IMR-90 (cell line): ENCODE measurements around the gene SLC23A2. TPM values are rescaled to one million over a fixed set of nuclear protein-coding genes. Genes with fewer than 3 reads are reported as not detected.

ENCODE experiments used
- ATAC-seq: fragments of 200-7000 bp; cut with Tn5 transposase; 2 replicates; pipeline ENCODE4 v1.9.1; 2020; ENCODE audit warnings: low read depth, mild to moderate bottlenecking, moderate library complexity
- BruUV-seq: library from RNA; stranded (reverse); fragments of 400-500 nt; replicated peaks from 2 replicates; lab custom pipeline; 2021; lab: Mats Ljungman, UMichigan
- CTCF ChIA-PET: fragments of 300-600 bp; formaldehyde crosslinking; extraction: SDS; loops from one replicate; lab custom pipeline; 2021; ENCODE audit warnings: antibody characterized with exemption; lab: Yijun Ruan, JAX
- POLR2A ChIA-PET: fragments of 300-600 bp; sonication (Branson Sonifier 250); formaldehyde crosslinking; loops from one replicate; lab custom pipeline; 2022; ENCODE audit warnings: antibody characterized with exemption; ENCODE audit not compliant: unreplicated experiment; lab: Charles Lee
- DNase-seq: peaks from one replicate; pipeline ENCODE4 v3.0.0; 2013
- H2AFZ ChIP-seq: replicated peaks from 2 replicates; pipeline ENCODE3; 2013; ENCODE audit warnings: low read length, mild to moderate bottlenecking; ENCODE audit not compliant: poor library complexity
- H2AK5ac ChIP-seq: 2 replicates; pipeline ENCODE4 v1.6.1; 2013; ENCODE audit warnings: low read depth, low read length, inconsistent platforms
- H2AK9ac ChIP-seq: replicated peaks from 2 replicates; pipeline ENCODE3; 2013; ENCODE audit warnings: mild to moderate bottlenecking, low read depth, low read length, moderate library complexity; ENCODE audit not compliant: poor library complexity
- H2BK120ac ChIP-seq: 2 replicates; pipeline ENCODE4 v1.6.1; 2013; ENCODE audit warnings: low read depth, low read length, inconsistent platforms
- H2BK15ac ChIP-seq: 3 replicates; pipeline ENCODE4 v1.6.1; 2013; ENCODE audit warnings: low read depth, low read length, inconsistent platforms
- H2BK20ac ChIP-seq: 2 replicates; pipeline ENCODE4 v1.6.1; 2013; ENCODE audit warnings: low read depth, mild to moderate bottlenecking, inconsistent platforms, low read length, moderate library complexity
- H2BK5ac ChIP-seq: 2 replicates; pipeline ENCODE4 v1.6.1; 2013; ENCODE audit warnings: mild to moderate bottlenecking, low read depth, low read length, inconsistent platforms; ENCODE audit not compliant: poor library complexity, severe bottlenecking
- H3K14ac ChIP-seq: replicated peaks from 2 replicates; pipeline ENCODE4 v1.6.1; 2013; ENCODE audit warnings: low read depth, low read length, inconsistent platforms
- H3K18ac ChIP-seq: 2 replicates; pipeline ENCODE4 v1.6.1; 2013; ENCODE audit warnings: low read depth, low read length, control low read depth
- H3K23ac ChIP-seq: 2 replicates; pipeline ENCODE4 v1.6.1; 2013; ENCODE audit warnings: low read depth, low read length, inconsistent platforms
- H3K27ac ChIP-seq: 2 replicates; pipeline ENCODE4 v1.5.1; 2013; ENCODE audit warnings: mild to moderate bottlenecking, control low read depth, low read length; ENCODE audit not compliant: insufficient read depth
- H3K27me3 ChIP-seq: 2 replicates; pipeline ENCODE4 v1.6.1; 2013; ENCODE audit warnings: low read length; ENCODE audit not compliant: control insufficient read depth, insufficient read depth
- H3K36me3 ChIP-seq: 2 replicates; pipeline ENCODE4 v1.6.1; 2013; ENCODE audit warnings: low read length, mixed read lengths; ENCODE audit not compliant: control insufficient read depth, insufficient read depth
- H3K4ac ChIP-seq: 2 replicates; pipeline ENCODE4 v1.6.1; 2013; ENCODE audit warnings: low read depth, low read length, inconsistent platforms
- H3K4me1 ChIP-seq: 2 replicates; pipeline ENCODE4 v1.6.1; 2013; ENCODE audit warnings: low read length, mixed read lengths; ENCODE audit not compliant: control insufficient read depth, insufficient read depth
- H3K4me2 ChIP-seq: 2 replicates; pipeline ENCODE4 v1.6.1; 2013; ENCODE audit warnings: low read depth, mild to moderate bottlenecking, control low read depth, low read length, moderate library complexity
- H3K4me3 ChIP-seq: 2 replicates; pipeline ENCODE4 v1.5.1; 2013; ENCODE audit warnings: low read depth, mild to moderate bottlenecking, control low read depth, low read length, moderate library complexity; ENCODE audit not compliant: insufficient read depth
- H3K56ac ChIP-seq: 2 replicates; pipeline ENCODE4 v1.6.1; 2013; ENCODE audit warnings: low read length, inconsistent platforms; ENCODE audit not compliant: insufficient read depth; ENCODE audit errors: extremely low read depth
- H3K79me1 ChIP-seq, 2 experiments: 2 replicates each; pipeline ENCODE4 v1.6.1; 2013; ENCODE audit warnings: low read length in 2 of 2, inconsistent platforms in 1 of 2, low read depth in 1 of 2
- H3K9ac ChIP-seq: 2 replicates; pipeline ENCODE4 v1.6.1; 2013; ENCODE audit warnings: low read depth, low read length, control low read depth
- H3K9me1 ChIP-seq: 2 replicates; pipeline ENCODE4 v1.6.1; 2013; ENCODE audit warnings: low read length, inconsistent platforms; ENCODE audit not compliant: insufficient read depth
- H3K9me3 ChIP-seq: 2 replicates; pipeline ENCODE4 v1.6.1; 2013; ENCODE audit warnings: low read length; ENCODE audit not compliant: control insufficient read depth, insufficient read depth
- H4K20me1 ChIP-seq: 2 replicates; pipeline ENCODE4 v1.6.1; 2013; ENCODE audit warnings: low read length, inconsistent platforms; ENCODE audit not compliant: insufficient read depth
- H4K5ac ChIP-seq: 2 replicates; pipeline ENCODE4 v1.6.1; 2013; ENCODE audit warnings: mild to moderate bottlenecking, low read depth, low read length, control low read depth
- H4K8ac ChIP-seq, 2 experiments: 2 replicates each; pipeline ENCODE4 v1.6.1; 2013; ENCODE audit warnings: low read depth in 2 of 2, low read length in 2 of 2, control low read depth in 1 of 2, inconsistent platforms in 1 of 2
- H4K91ac ChIP-seq: 2 replicates; pipeline ENCODE4 v1.6.1; 2013; ENCODE audit warnings: low read depth, low read length, inconsistent platforms; ENCODE audit not compliant: insufficient read depth
- RAD21 ChIP-seq: IDR thresholded peaks from 2 replicates; pipeline ENCODE4 v1.6.1; 2012; ENCODE audit warnings: low read length, improper control_type of control experiment
- WGBS, 2 experiments: methylation state at CpG; one replicate each; pipeline versions ENCODE4 v1.1.5 to v1.1.7; 2013; ENCODE audit warnings: missing lambda C conversion rate in 2 of 2; ENCODE audit not compliant: insufficient read length in 1 of 2; ENCODE audit errors: extremely low coverage in 2 of 2; 5-methylcytosine and 5-hydroxymethylcytosine counted together
- dilution Hi-C: fragments of 300-500 bp; cut with HindIII; formaldehyde crosslinking; loops from one replicate; pipeline ENCODE4 v1.14.3; 2018; ENCODE audit warnings: low sequenced_read_pairs; ENCODE audit not compliant: unreplicated experiment
- in situ Hi-C: fragments of 300-500 bp; cut with MboI; formaldehyde crosslinking; loops from 3 replicates; pipeline ENCODE4 v1.14.3; 2019; ENCODE audit warnings: low sequenced_read_pairs, inconsistent platforms, mixed read lengths
- intact Hi-C: fragments of 100-400 bp; cut with micrococcal nuclease; formaldehyde crosslinking; loops from 2 replicates; pipeline ENCODE4 v1.10.0; 2022
- polyA plus RNA-seq, 3 experiments: library from polyadenylated mRNA; depleted of rRNA; stranded (reverse); fragments of >200 nt; gene quantifications; 2 replicates each; pipeline ENCODE4 v1.2.3, GENCODE V29; 2012; ENCODE audit warnings: low replicate concordance in 1 of 3
- total RNA-seq: library from RNA; depleted of rRNA; stranded (reverse); fragments of >200 nt; gene quantifications from 2 replicates; pipeline ENCODE4 v1.2.3, GENCODE V29; 2012
- TF ChIP-seq, protein P1 (sequence below): fragments of 150-350 bp; IDR thresholded peaks from 2 replicates; pipeline ENCODE4 v1.6.1; 2016; ENCODE audit warnings: low read depth, mild to moderate bottlenecking, low read length, moderate library complexity, borderline replicate concordance

SLC23A2 gene
- total and polyA plus RNA-seq, 2 of the 4 experiments (the other 2 are of a cell fraction): 10.2 to 14.4 TPM

DNA sequence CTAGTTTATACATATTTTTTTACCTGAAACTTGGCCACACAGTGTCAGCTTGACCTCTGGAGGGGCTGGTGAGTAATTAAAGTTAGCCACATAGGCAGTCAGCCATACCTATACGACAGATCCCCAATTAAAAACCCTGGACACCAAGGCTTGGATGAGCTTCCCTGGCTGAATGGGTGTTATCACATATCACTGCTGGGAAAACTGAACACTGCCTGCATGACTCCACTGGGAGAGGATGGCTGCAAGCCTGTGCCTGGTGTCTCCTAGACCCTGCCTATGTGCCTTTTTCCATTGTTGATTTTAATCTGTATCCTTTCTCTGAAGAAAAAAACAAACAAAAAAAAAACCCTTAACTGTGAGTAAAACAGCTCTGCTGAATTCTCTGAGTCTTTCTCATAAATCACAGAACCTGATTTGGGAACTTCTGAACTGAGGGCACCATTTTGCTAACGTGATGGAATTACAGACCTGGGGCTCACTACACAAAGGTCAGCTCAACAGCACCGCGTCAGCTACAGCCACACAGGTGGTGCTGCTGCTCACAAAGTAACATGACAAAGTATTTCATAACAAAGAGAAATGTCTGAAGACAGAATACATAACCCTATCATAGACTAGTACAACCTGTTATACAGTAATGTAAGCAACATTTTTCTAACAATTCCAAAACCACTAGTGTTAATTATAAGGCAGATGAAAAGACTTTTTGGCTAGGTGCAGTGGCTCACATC, 97.0 kb downstream of the SLC23A2 start:
- H3K9me3 ChIP-seq: no peaks in the 10 kb centered on the region
- H2BK15ac ChIP-seq: no peak overlapping the region
- no peak overlapping the region for H2BK120ac ChIP-seq
- ChIA-PET POLR2A (no interaction called here), CTCF (interaction anchor here (1.0 kb wide), 1 partner anchor 163 kb away, joined by 3 read pairs; no protein-coding TSS in a partner anchor)
- H4K20me1 ChIP-seq: no peaks in the 10 kb centered on the region
- dilution Hi-C loops: no loop called here
- no peak overlapping the region for H3K27ac ChIP-seq
- no peak overlapping the region for H3K23ac ChIP-seq
- no peak overlapping the region for H3K9ac ChIP-seq
- H3K4me2 ChIP-seq: no peak overlapping the region
- intact Hi-C loops: no loop called here
- no peak overlapping the region for H2BK5ac ChIP-seq
- TF ChIP-seq, protein P1, sequence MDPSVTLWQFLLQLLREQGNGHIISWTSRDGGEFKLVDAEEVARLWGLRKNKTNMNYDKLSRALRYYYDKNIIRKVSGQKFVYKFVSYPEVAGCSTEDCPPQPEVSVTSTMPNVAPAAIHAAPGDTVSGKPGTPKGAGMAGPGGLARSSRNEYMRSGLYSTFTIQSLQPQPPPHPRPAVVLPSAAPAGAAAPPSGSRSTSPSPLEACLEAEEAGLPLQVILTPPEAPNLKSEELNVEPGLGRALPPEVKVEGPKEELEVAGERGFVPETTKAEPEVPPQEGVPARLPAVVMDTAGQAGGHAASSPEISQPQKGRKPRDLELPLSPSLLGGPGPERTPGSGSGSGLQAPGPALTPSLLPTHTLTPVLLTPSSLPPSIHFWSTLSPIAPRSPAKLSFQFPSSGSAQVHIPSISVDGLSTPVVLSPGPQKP: no peak
- TF ChIP-seq RAD21: no peak
- H2AK5ac ChIP-seq: no peak overlapping the region
- no peak overlapping the region for H2BK20ac ChIP-seq
- H3K4me1 ChIP-seq: peaks cover 5% of the 10 kb centered on the region; the same call in 1 of the 2 replicates
- H3K18ac ChIP-seq: no peak overlapping the region
- H3K4me3 ChIP-seq: no peak overlapping the region
- WGBS, 2 experiments: no CpG with 5 or more reads among the region's 4 CpGs
- DNase-seq (no peak), ATAC-seq (no peak)
- H3K79me1 ChIP-seq: peaks cover 15 to 28% of the 10 kb centered on the region in 2 experiments
- in situ Hi-C loops: no loop called here
- peaks cover 9% of the 10 kb centered on the region for H3K9me1 ChIP-seq
- no peak overlapping the region for H2AFZ ChIP-seq
- no TSS peak for BruUV-seq
- H3K4ac ChIP-seq: no peak overlapping the region
- H3K36me3 ChIP-seq: peaks cover 10% of the 10 kb centered on the region
- no peak overlapping the region for H3K56ac ChIP-seq
- H4K5ac ChIP-seq: no peak overlapping the region
- no peaks in the 10 kb centered on the region for H3K27me3 ChIP-seq
- H4K91ac ChIP-seq: no peak overlapping the region
- no peak overlapping the region for H2AK9ac ChIP-seq
- H4K8ac ChIP-seq: no peak overlapping the region
- H3K14ac ChIP-seq: no peak overlapping the region
